ENCODE results near the gene NELL2. TPM values are rescaled to one million over a fixed set of nuclear protein-coding genes. Genes with fewer than 3 reads are reported as not detected.

Gene NELL2
- polyA plus RNA-seq, 3 donors, result 0.09 to 0.98 (median 0.39) TPM

DNA sequence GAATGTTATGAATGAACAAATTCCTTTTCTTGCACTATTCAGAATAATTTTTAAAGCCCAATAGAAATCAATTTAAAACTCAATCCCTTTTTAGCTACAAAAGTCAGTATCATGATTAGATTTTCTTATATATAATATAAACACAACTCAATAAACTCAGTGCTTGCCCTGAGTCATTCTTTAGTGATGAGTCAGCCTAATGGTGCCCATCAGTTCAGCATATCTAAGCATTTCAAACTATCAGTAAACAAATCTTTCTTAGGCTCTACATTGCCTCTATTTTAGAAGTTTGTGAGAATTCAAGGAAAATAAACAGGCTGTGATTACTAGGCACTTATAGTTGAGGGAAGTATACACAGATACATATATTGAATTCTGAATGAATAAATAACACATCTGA is 179.6 kb downstream of the NELL2 start:
- Mint-ChIP-seq H3K27me3 (ENCODE audit: low read depth in 3 of 3) (no peaks in the 10 kb centered on the region), H3K9me3 (peaks cover 0 to 3% (median 0%) of the 10 kb centered on the region in 7 donors), H3K4me1 (no peaks in the 10 kb centered on the region), H3K27ac (no peak overlapping the region), H3K36me3 (no peaks in the 10 kb centered on the region), H3K4me3 (no peak overlapping the region)
- H3K4me3 ChIP-seq (replicated peaks in 1 of 3; ENCODE audit: low read depth in 2 of 3, low read length in 3 of 3), result no peak overlapping the region
- no peak for DNase-seq
- intact Hi-C loops (cut with micrococcal nuclease), result no loop called here
- no peak overlapping the region for H3K27ac ChIP-seq (ENCODE audit: low read depth in 1 of 2, low read length in 2 of 2)
- H2AFZ ChIP-seq (ENCODE audit: insufficient read depth, low read depth, low read length, poor library complexity, severe bottlenecking), result no peak overlapping the region
- H4K20me1 ChIP-seq (ENCODE audit: insufficient read depth, low read length), result no peaks in the 10 kb centered on the region
- H3K4me1 ChIP-seq (ENCODE audit: control insufficient read depth in 1 of 2, insufficient read depth in 2 of 2, low read length in 2 of 2), result no peaks in the 10 kb centered on the region
- H3K27me3 ChIP-seq (ENCODE audit: control insufficient read depth in 2 of 2, insufficient read depth in 2 of 2, low read length in 2 of 2), result no peaks in the 10 kb centered on the region
- no peaks in the 10 kb centered on the region for H3K9me3 ChIP-seq (replicated peaks in 1 of 2; ENCODE audit: control insufficient read depth in 1 of 2, insufficient read depth in 1 of 2, low read length in 2 of 2)
- H3K4me2 ChIP-seq (replicated peaks; ENCODE audit: extremely low read depth, low read length, poor library complexity, severe bottlenecking), result no peak overlapping the region
- H3K79me2 ChIP-seq (ENCODE audit: insufficient read depth, low read length), result no peaks in the 10 kb centered on the region
- no peak overlapping the region for H3K9ac ChIP-seq (ENCODE audit: insufficient read depth, low read length, poor library complexity, severe bottlenecking)
- TF ChIP-seq, protein P1, sequence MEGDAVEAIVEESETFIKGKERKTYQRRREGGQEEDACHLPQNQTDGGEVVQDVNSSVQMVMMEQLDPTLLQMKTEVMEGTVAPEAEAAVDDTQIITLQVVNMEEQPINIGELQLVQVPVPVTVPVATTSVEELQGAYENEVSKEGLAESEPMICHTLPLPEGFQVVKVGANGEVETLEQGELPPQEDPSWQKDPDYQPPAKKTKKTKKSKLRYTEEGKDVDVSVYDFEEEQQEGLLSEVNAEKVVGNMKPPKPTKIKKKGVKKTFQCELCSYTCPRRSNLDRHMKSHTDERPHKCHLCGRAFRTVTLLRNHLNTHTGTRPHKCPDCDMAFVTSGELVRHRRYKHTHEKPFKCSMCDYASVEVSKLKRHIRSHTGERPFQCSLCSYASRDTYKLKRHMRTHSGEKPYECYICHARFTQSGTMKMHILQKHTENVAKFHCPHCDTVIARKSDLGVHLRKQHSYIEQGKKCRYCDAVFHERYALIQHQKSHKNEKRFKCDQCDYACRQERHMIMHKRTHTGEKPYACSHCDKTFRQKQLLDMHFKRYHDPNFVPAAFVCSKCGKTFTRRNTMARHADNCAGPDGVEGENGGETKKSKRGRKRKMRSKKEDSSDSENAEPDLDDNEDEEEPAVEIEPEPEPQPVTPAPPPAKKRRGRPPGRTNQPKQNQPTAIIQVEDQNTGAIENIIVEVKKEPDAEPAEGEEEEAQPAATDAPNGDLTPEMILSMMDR (IDR thresholded peaks at IDR 0.05), result no peak
- H3K36me3 ChIP-seq (replicated peaks in 1 of 2; ENCODE audit: control insufficient read depth in 1 of 2, insufficient read depth in 2 of 2, low read length in 2 of 2), result no peaks in the 10 kb centered on the region

DNA sequence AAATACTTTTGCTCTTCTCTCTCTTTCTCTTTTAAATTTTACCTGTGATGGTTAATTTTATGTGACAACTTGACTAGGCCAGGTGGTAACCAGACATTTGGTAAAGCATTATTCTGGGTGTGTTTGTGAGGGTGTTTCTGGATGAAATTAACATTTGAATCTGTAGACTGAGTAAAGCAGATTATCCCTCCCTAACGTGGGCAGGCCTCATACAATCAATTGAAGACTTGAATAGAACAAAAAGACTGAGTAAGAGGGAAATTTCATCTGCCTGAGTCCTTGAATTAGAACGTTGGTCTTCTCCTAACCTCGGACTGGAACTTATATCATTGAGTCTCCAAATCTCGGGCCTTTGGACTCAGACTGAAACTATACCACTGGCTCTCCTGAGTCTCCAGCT is 182.1 kb downstream of the NELL2 start:
- Histone ChIP-seq H3K4me1 (ENCODE audit: control insufficient read depth in 1 of 2, insufficient read depth in 2 of 2, low read length in 2 of 2) (no peaks in the 10 kb centered on the region), H3K9me3 (replicated peaks in 1 of 2; ENCODE audit: control insufficient read depth in 1 of 2, insufficient read depth in 1 of 2, low read length in 2 of 2) (peaks cover 0 to 6% of the 10 kb centered on the region in 2 donors), H3K27me3 (ENCODE audit: control insufficient read depth in 2 of 2, insufficient read depth in 2 of 2, low read length in 2 of 2) (no peaks in the 10 kb centered on the region), H3K4me3 (replicated peaks in 1 of 3; ENCODE audit: low read depth in 2 of 3, low read length in 3 of 3) (no peak overlapping the region), H3K79me2 (ENCODE audit: insufficient read depth, low read length) (no peaks in the 10 kb centered on the region), H3K9ac (ENCODE audit: insufficient read depth, low read length, poor library complexity, severe bottlenecking) (no peak overlapping the region), H3K27ac (ENCODE audit: low read depth in 1 of 2, low read length in 2 of 2) (no peak overlapping the region), H3K36me3 (replicated peaks in 1 of 2; ENCODE audit: control insufficient read depth in 1 of 2, insufficient read depth in 2 of 2, low read length in 2 of 2) (no peaks in the 10 kb centered on the region), H3K4me2 (replicated peaks; ENCODE audit: extremely low read depth, low read length, poor library complexity, severe bottlenecking) (no peak overlapping the region), H4K20me1 (ENCODE audit: insufficient read depth, low read length) (no peaks in the 10 kb centered on the region), H2AFZ (ENCODE audit: insufficient read depth, low read depth, low read length, poor library complexity, severe bottlenecking) (no peak overlapping the region)
- intact Hi-C loops (cut with micrococcal nuclease), result no loop called here
- H3K27me3 Mint-ChIP-seq (ENCODE audit: low read depth in 3 of 3), result no peaks in the 10 kb centered on the region
- no peak overlapping the region for H3K4me3 Mint-ChIP-seq
- H3K27ac Mint-ChIP-seq, result no peak overlapping the region
- no peak for DNase-seq
- H3K36me3 Mint-ChIP-seq, result no peaks in the 10 kb centered on the region
- WGBS (ENCODE audit: insufficient coverage), result 80% methylated on average over 1 of the region's 4 CpGs
- TF ChIP-seq, protein P1 (IDR thresholded peaks at IDR 0.05), result no peak
- no peaks in the 10 kb centered on the region for H3K4me1 Mint-ChIP-seq
- H3K9me3 Mint-ChIP-seq, result peaks cover 0 to 4% (median 3%) of the 10 kb centered on the region in 7 donors

Measured in CD14-positive monocyte (primary cell).